ENCODE results near the gene ZCCHC4. TPM values are rescaled to one million over a fixed set of nuclear protein-coding genes. Genes with fewer than 3 reads are reported as not detected.

ZCCHC4 gene
- total RNA-seq, 1 experiment from 2014 or later, result 12.3 TPM

DNA sequence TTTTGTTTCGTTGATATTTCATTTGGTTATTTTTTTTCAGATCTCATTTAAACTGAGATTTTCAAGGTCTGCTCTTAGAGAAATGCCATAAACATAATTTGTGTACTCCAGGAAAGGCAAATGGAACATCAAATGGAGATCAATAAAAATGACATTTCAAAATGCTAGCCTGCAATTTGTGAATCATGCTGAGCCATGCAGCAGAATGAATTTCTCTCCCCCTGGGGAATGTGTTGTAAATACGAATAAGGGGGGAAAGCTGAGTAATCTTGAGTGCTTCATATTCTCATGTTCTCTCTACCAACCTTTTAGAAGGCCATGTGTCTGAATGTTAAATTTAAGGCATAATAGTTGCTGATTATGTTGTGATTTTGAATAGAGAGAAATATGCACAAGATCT, 7.8 kb downstream of the ZCCHC4 start:
- ATAC-seq (peak; percentile 38; the same call in 1 of the 2 replicates), DNase-seq (ENCODE audit: low read depth, low spot score) (no peak)
- intact Hi-C loops (cut with micrococcal nuclease), result no loop called here
- no TSS peak for BruUV-seq (replicated peaks)
- Histone ChIP-seq H4K20me1 (ENCODE audit: insufficient read depth) (no peaks in the 10 kb centered on the region), H2AFZ (ENCODE audit: low read depth, low read length, poor library complexity, severe bottlenecking) (no peak overlapping the region), H3K9me3 (ENCODE audit: control insufficient read depth in 1 of 2, insufficient read depth in 1 of 2, low read depth in 1 of 2, low read length in 2 of 2) (no peaks in the 10 kb centered on the region), H3K4me2 (ENCODE audit: low read length) (peak overlapping the region; percentile 39), H3K36me3 (ENCODE audit: control insufficient read depth in 1 of 2, insufficient read depth in 2 of 2, low read length in 2 of 2) (peaks cover 0 to 2% of the 10 kb centered on the region in 2 experiments; a peak in 1 of 4 replicates), H3K9me2 (ENCODE audit: insufficient read depth) (no peaks in the 10 kb centered on the region), H3K27ac (ENCODE audit: low read depth, low read length) (peak overlapping the region; percentile 27; the same call in 1 of the 2 replicates), H3K4me3 (replicated peaks in 1 of 2; ENCODE audit: low read depth in 1 of 2, low read length in 2 of 2) (no peak overlapping the region), H3K27me3 (ENCODE audit: insufficient read depth, low read length) (no peaks in the 10 kb centered on the region), H3K4me1 (ENCODE audit: control insufficient read depth in 1 of 2, insufficient read depth in 2 of 2, low read length in 2 of 2) (peaks cover 0 to 22% of the 10 kb centered on the region in 2 experiments; a peak in 2 of 4 replicates), H3K79me2 (ENCODE audit: insufficient read depth, low read length) (peaks cover 5% of the 10 kb centered on the region), H3K9ac (ENCODE audit: low read length) (0 out of 2 replicates have a peak overlapping the region, but pooled peaks have one; percentile 0)
- no peak for TF ChIP-seq SP1 (IDR thresholded peaks at IDR 0.05; ENCODE audit: low read depth)
- ChIA-PET POLR2A (interaction anchor here (1.0 kb wide), 1 partner anchor 8 kb away, joined by 3 read pairs; the partner anchor contains the start of gene ZCCHC4), RAD21 (ENCODE audit: low non-redundant PET in 1 of 2, low total read pairs in 2 of 2, uncharacterized antibody in 2 of 2, unreplicated experiment in 2 of 2) (no interaction called here), CTCF (interaction anchor here (1.8 kb wide), 1 partner anchor 8 kb away, joined by 12 read pairs; the partner anchor contains the start of gene ZCCHC4)

DNA sequence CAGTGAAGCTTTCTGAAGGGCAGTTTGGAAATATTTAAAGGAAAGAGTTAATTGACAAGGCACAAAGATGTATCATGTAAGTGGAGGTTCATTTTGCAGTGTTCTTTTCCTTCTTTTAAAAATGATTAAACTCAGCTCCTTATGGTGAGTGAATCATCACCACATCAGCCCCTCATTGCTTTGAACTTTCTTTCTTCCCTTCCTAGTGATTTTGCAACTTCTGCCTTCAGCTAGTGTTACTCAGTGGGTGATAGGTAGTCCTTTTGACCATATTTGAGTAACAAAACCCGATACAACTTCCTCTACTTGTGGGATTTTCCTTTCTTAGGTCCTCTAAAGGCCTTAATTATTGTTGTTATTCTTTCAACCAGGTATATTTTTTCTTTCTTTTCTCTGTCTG, 8.2 kb downstream of the ZCCHC4 start:
- RAD21 ChIA-PET (ENCODE audit: low non-redundant PET in 1 of 2, low total read pairs in 2 of 2, uncharacterized antibody in 2 of 2, unreplicated experiment in 2 of 2), result no interaction called here
- Histone ChIP-seq H4K20me1 (ENCODE audit: insufficient read depth) (no peaks in the 10 kb centered on the region), H3K9me2 (ENCODE audit: insufficient read depth) (no peaks in the 10 kb centered on the region), H3K36me3 (ENCODE audit: control insufficient read depth in 1 of 2, insufficient read depth in 2 of 2, low read length in 2 of 2) (0 out of 4 replicates have a peak, but pooled peaks cover 0 to 2% of the 10 kb centered on the region in 2 experiments), H3K4me3 (replicated peaks in 1 of 2; ENCODE audit: low read depth in 1 of 2, low read length in 2 of 2) (no peak overlapping the region), H3K79me2 (ENCODE audit: insufficient read depth, low read length) (peaks cover 5% of the 10 kb centered on the region), H3K4me1 (ENCODE audit: control insufficient read depth in 1 of 2, insufficient read depth in 2 of 2, low read length in 2 of 2) (peaks cover 0 to 22% of the 10 kb centered on the region in 2 experiments; a peak in 2 of 4 replicates), H3K9ac (ENCODE audit: low read length) (0 out of 2 replicates have a peak overlapping the region, but pooled peaks have one; percentile 0), H2AFZ (ENCODE audit: low read depth, low read length, poor library complexity, severe bottlenecking) (no peak overlapping the region), H3K27ac (ENCODE audit: low read depth, low read length) (peak overlapping the region; percentile 27; the same call in 1 of the 2 replicates), H3K4me2 (ENCODE audit: low read length) (peak overlapping the region; percentile 39), H3K9me3 (ENCODE audit: control insufficient read depth in 1 of 2, insufficient read depth in 1 of 2, low read depth in 1 of 2, low read length in 2 of 2) (no peaks in the 10 kb centered on the region), H3K27me3 (ENCODE audit: insufficient read depth, low read length) (no peaks in the 10 kb centered on the region)
- intact Hi-C loops (cut with micrococcal nuclease), result no loop called here
- POLR2A ChIA-PET, result interaction anchor here (1.0 kb wide), 1 partner anchor 8 kb away, joined by 3 read pairs; the partner anchor contains the start of gene ZCCHC4
- CTCF ChIA-PET, result interaction anchor here (1.8 kb wide), 1 partner anchor 8 kb away, joined by 12 read pairs; the partner anchor contains the start of gene ZCCHC4
- DNase-seq (ENCODE audit: low read depth, low spot score) (no peak), ATAC-seq (peak; percentile 67)
- BruUV-seq (replicated peaks), result no TSS peak
- TF ChIP-seq TCF7L2 (IDR thresholded peaks at IDR 0.05; ENCODE audit: borderline replicate concordance, extremely low read depth, insufficient read depth, insufficient read length) (no peak), CBX3 (IDR thresholded peaks at IDR 0.05; ENCODE audit: low read depth) (0 out of 2 replicates have a peak, but pooled peaks have one; percentile 15), JUND (IDR thresholded peaks at IDR 0.05) (peak; percentile 64), SRF (IDR thresholded peaks at IDR 0.05; ENCODE audit: low read depth) (peak; percentile 54; the same call in 1 of the 2 replicates), ELF1 (IDR thresholded peaks at IDR 0.05; ENCODE audit: borderline replicate concordance, low read depth) (no peak), FOSL1 (IDR thresholded peaks at IDR 0.05; ENCODE audit: low read depth) (peak; percentile 67), POLR2AphosphoS5 (IDR thresholded peaks at IDR 0.05; ENCODE audit: low read depth, low read length) (no peak), EZH2 (IDR thresholded peaks at IDR 0.05) (no peak), ZFX (IDR thresholded peaks at IDR 0.05) (no peak), SP1 (IDR thresholded peaks at IDR 0.05; ENCODE audit: low read depth) (peak; percentile 73), EGR1 (IDR thresholded peaks at IDR 0.05; ENCODE audit: low read depth) (0 out of 2 replicates have a peak, but pooled peaks have one; percentile 8)
- TF ChIP-seq, protein P1, sequence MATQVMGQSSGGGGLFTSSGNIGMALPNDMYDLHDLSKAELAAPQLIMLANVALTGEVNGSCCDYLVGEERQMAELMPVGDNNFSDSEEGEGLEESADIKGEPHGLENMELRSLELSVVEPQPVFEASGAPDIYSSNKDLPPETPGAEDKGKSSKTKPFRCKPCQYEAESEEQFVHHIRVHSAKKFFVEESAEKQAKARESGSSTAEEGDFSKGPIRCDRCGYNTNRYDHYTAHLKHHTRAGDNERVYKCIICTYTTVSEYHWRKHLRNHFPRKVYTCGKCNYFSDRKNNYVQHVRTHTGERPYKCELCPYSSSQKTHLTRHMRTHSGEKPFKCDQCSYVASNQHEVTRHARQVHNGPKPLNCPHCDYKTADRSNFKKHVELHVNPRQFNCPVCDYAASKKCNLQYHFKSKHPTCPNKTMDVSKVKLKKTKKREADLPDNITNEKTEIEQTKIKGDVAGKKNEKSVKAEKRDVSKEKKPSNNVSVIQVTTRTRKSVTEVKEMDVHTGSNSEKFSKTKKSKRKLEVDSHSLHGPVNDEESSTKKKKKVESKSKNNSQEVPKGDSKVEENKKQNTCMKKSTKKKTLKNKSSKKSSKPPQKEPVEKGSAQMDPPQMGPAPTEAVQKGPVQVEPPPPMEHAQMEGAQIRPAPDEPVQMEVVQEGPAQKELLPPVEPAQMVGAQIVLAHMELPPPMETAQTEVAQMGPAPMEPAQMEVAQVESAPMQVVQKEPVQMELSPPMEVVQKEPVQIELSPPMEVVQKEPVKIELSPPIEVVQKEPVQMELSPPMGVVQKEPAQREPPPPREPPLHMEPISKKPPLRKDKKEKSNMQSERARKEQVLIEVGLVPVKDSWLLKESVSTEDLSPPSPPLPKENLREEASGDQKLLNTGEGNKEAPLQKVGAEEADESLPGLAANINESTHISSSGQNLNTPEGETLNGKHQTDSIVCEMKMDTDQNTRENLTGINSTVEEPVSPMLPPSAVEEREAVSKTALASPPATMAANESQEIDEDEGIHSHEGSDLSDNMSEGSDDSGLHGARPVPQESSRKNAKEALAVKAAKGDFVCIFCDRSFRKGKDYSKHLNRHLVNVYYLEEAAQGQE (IDR thresholded peaks at IDR 0.05; ENCODE audit: low read depth), result no peak
- TF ChIP-seq, protein P2, sequence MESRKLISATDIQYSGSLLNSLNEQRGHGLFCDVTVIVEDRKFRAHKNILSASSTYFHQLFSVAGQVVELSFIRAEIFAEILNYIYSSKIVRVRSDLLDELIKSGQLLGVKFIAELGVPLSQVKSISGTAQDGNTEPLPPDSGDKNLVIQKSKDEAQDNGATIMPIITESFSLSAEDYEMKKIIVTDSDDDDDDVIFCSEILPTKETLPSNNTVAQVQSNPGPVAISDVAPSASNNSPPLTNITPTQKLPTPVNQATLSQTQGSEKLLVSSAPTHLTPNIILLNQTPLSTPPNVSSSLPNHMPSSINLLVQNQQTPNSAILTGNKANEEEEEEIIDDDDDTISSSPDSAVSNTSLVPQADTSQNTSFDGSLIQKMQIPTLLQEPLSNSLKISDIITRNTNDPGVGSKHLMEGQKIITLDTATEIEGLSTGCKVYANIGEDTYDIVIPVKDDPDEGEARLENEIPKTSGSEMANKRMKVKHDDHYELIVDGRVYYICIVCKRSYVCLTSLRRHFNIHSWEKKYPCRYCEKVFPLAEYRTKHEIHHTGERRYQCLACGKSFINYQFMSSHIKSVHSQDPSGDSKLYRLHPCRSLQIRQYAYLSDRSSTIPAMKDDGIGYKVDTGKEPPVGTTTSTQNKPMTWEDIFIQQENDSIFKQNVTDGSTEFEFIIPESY (IDR thresholded peaks at IDR 0.05; ENCODE audit: extremely low read depth, insufficient replicate concordance, low read length), result no peak
- TF ChIP-seq, protein P3, sequence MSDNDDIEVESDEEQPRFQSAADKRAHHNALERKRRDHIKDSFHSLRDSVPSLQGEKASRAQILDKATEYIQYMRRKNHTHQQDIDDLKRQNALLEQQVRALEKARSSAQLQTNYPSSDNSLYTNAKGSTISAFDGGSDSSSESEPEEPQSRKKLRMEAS (IDR thresholded peaks at IDR 0.05), result no peak
